ENCODE measurements around the gene CD300E.
A peak's percentile ranks its signal among the peaks of the same experiment; 100 is the strongest.

The CD300E gene

GRCh38 chr17:74623693-74624093, at the start of gene CD300E:
Gene CD300E, minus strand, starts transcription at chr17:74623738. Its CDS starts 117 bp downstream, at chr17:74623621.
- H3K4me3 Mint-ChIP-seq: no peak within 1 kb of the TSS
- H3K27me3 Mint-ChIP-seq (ENCODE audit: low read depth, poor library complexity): peaks cover 83% of the 10 kb centered on the region
- H3K36me3 Mint-ChIP-seq (ENCODE audit: low read depth): no peaks in the 10 kb centered on the region
- H3K27ac Mint-ChIP-seq: no peak within 1 kb of the TSS
- DNase-seq: no peak
- H3K4me1 Mint-ChIP-seq: no peaks in the 10 kb centered on the region
- peaks cover 12% of the 10 kb centered on the region for H3K9me3 Mint-ChIP-seq
- TF ChIP-seq CTCF (IDR thresholded peaks at IDR 0.05): no peak

DNA sequence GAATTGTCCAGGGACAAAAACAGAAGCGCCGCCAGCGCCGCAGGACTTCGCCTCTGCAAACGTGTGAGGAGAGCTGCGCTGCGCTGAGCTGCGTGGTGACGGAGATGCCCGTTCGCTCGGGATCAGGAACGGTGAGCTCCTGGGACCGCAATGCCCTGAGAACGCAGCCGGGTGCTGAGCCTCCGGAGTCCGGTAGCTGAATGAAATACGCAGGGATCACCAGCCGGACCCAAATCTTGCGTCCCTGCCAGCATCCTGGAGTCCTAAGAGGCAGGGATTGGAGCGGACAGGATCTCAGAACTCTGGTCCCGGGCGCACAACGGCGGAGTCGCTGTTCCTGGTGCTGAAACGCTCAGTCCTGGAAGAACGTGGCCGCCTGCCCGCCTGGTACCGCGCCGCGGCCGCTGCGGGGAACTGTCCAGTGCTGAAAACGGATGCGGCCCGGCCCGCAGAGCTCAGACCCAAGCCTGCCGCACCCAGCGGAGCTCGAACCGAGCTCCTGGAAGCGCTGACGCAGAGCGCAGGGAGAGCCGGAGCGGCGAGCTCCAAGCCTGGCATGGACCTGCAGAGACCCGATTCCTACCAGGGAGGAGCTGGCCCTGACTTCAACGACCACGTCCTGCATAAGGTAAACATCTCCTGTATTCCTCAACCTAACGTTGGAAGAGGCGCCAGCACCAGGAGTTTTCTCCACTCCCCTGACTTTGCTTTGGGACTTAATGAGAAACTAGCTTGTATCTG, 47.7 kb upstream of the CD300E start:
- no peaks in the 10 kb centered on the region for H3K9me3 Mint-ChIP-seq
- no peaks in the 10 kb centered on the region for H3K36me3 Mint-ChIP-seq (ENCODE audit: low read depth)
- no peak overlapping the region for H3K4me3 Mint-ChIP-seq
- peak; percentile 99 for DNase-seq
- no peak for TF ChIP-seq CTCF (IDR thresholded peaks at IDR 0.05)
- H3K4me1 Mint-ChIP-seq: no peaks in the 10 kb centered on the region
- H3K27me3 Mint-ChIP-seq (ENCODE audit: low read depth, poor library complexity): peaks cover 97% of the 10 kb centered on the region
- H3K27ac Mint-ChIP-seq: no peak overlapping the region

DNA sequence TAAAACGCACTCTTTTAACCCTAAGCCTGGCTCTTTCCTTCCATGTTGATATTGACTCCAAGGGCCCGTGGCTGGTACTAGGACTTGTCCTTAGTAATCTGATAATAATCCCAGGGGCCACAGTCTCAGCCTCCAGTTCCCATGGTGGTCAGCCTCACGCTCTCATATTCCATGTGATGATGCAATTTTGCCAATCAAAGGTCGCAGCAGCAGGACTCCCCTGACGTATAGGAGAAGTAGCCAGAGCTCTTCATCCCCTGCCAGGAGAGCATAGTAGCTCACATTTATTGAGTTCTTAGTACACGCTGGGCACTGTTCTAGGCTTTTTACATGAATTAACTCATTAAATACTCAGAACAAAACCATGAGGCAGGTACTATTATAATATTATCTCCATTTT, 46.8 kb upstream of the CD300E start:
- Mint-ChIP-seq H3K9me3 (no peaks in the 10 kb centered on the region), H3K27ac (no peak overlapping the region), H3K36me3 (ENCODE audit: low read depth) (no peaks in the 10 kb centered on the region), H3K27me3 (ENCODE audit: low read depth, poor library complexity) (peaks cover 95% of the 10 kb centered on the region), H3K4me3 (no peak overlapping the region), H3K4me1 (no peaks in the 10 kb centered on the region)
- no peak for DNase-seq
- TF ChIP-seq CTCF (IDR thresholded peaks at IDR 0.05): no peak

- Mint-ChIP-seq H3K27me3 (ENCODE audit: low read depth, poor library complexity) (peaks cover 92% of the 10 kb centered on the region), H3K4me3 (no peak overlapping the region), H3K36me3 (ENCODE audit: low read depth) (no peaks in the 10 kb centered on the region), H3K9me3 (no peaks in the 10 kb centered on the region), H3K27ac (no peak overlapping the region), H3K4me1 (no peaks in the 10 kb centered on the region)
- no peak for TF ChIP-seq CTCF (IDR thresholded peaks at IDR 0.05)
- no peak for DNase-seq
Measured at GRCh38 chr17:74663561-74663960, 40.0 kb upstream of the CD300E start.

DNA sequence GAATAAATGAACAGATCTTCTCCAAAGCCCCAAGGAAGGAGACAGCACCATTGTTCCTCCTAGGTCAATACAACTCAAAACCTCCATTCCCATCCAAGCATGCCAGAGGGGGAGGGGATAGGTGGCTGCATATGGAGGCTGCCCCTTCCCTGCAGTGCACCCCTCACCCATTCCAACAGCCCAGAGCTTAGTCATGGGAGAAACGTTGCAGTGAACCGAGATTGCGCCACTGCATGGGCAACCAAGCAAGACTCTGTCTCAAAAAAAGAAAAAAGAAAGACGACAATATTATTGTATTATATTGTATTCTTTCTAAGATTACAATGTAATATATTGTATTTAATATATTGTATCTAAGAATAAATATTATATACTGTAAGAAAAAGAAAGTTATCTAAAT, 36.4 kb upstream of the CD300E start:
- Mint-ChIP-seq H3K36me3 (ENCODE audit: low read depth) (no peaks in the 10 kb centered on the region), H3K27ac (no peak overlapping the region), H3K4me1 (peaks cover 3% of the 10 kb centered on the region), H3K4me3 (no peak overlapping the region), H3K27me3 (ENCODE audit: low read depth, poor library complexity) (peaks cover 93% of the 10 kb centered on the region), H3K9me3 (no peaks in the 10 kb centered on the region)
- DNase-seq: no peak
- TF ChIP-seq CTCF (IDR thresholded peaks at IDR 0.05): no peak

- Mint-ChIP-seq H3K9me3 (no peaks in the 10 kb centered on the region), H3K27me3 (ENCODE audit: low read depth, poor library complexity) (peaks cover 95% of the 10 kb centered on the region), H3K36me3 (ENCODE audit: low read depth) (no peaks in the 10 kb centered on the region), H3K4me3 (no peak overlapping the region), H3K4me1 (peaks cover 3% of the 10 kb centered on the region), H3K27ac (no peak overlapping the region)
- DNase-seq: no peak
- TF ChIP-seq CTCF (IDR thresholded peaks at IDR 0.05): no peak
Measured at GRCh38 chr17:74658620-74659019, 35.1 kb upstream of the CD300E start.

All from nephron progenitor cell (in vitro differentiated cells).